Fibroblast of lung (primary cell): ENCODE results near the gene MTREX.

Experiments used
- CTCF ChIP-seq, 2 donors: IDR thresholded peaks in 1 of 2; conservative IDR thresholded peaks in 1 of 2; 1 replicate in 1 of 2; 2 replicates in 1 of 2; pipeline ENCODE4 v1.5.1; 2011 to 2012; ENCODE audit warnings: low read length in 2 of 2, control low read depth in 1 of 2, inconsistent platforms in 1 of 2, low read depth in 1 of 2, mild to moderate bottlenecking in 1 of 2
- EZH2 ChIP-seq: IDR thresholded peaks from 2 replicates; pipeline ENCODE4 v1.5.1; 2012; ENCODE audit warnings: low read length, control low read depth, mild to moderate bottlenecking; ENCODE audit errors: missing control alignments

- TF ChIP-seq CTCF (conservative IDR thresholded peaks at IDR 0.05 in 1 of 2, IDR thresholded peaks at IDR 0.05 in 1 of 2; ENCODE audit: low read depth in 1 of 2, low read length in 2 of 2) (no peak), EZH2 (no peak)
Measured at GRCh38 chr5:55333017-55333416, 25.2 kb downstream of the MTREX start.
